GM21576 (cell line): ENCODE measurements around the gene CDC34.

Source experiments
- ATAC-seq: cut with Tn5 transposase; IDR thresholded peaks from one replicate; pipeline ENCODE4 v1.9.1; 2021; ENCODE audit warnings: mild to moderate bottlenecking, moderate library complexity; ENCODE audit not compliant: unreplicated experiment

CDC34 gene

GRCh38 chr19:531753-532560 is at the start of gene CDC34:
Gene CDC34, plus strand, starts transcription at chr19:531760. Its CDS starts 172 bp downstream, at chr19:531932.
- peak; percentile 3 for ATAC-seq

GRCh38 chr19:482186-483041 is 49.1 kb upstream of the CDC34 start:
- ATAC-seq = no peak

- no peak for ATAC-seq
These were observed 48.1 kb upstream of the CDC34 start for GRCh38 chr19:483332-484072.

- ATAC-seq = no peak
These were observed 47.1 kb upstream of the CDC34 start for GRCh38 chr19:484494-484893.

- no peak for ATAC-seq
These were observed 46.5 kb upstream of the CDC34 start for GRCh38 chr19:485077-485476.

GRCh38 chr19:485583-486236 is 45.9 kb upstream of the CDC34 start:
- ATAC-seq = no peak

- peak; percentile 78 for ATAC-seq
These were observed 42.8 kb upstream of the CDC34 start for GRCh38 chr19:488505-489417.

- ATAC-seq = peak; percentile 5
These were observed 42.0 kb upstream of the CDC34 start for GRCh38 chr19:489418-490196.

GRCh38 chr19:491146-491741 is 40.3 kb upstream of the CDC34 start:
- no peak for ATAC-seq

- ATAC-seq = no peak
These were observed 39.4 kb upstream of the CDC34 start for GRCh38 chr19:492091-492531.

GRCh38 chr19:493391-494170 is 38.0 kb upstream of the CDC34 start:
- no peak for ATAC-seq

GRCh38 chr19:494171-495080 is 37.1 kb upstream of the CDC34 start:
- ATAC-seq = no peak

- no peak for ATAC-seq
These were observed 36.5 kb upstream of the CDC34 start for GRCh38 chr19:495081-495401.

GRCh38 chr19:495402-496111 is 36.0 kb upstream of the CDC34 start:
- ATAC-seq = no peak

- ATAC-seq = no peak
These were observed 35.4 kb upstream of the CDC34 start, which contains the start of gene MADCAM1 for GRCh38 chr19:496112-496665. Gene MADCAM1, plus strand, starts transcription at chr19:496486. Its CDS starts 14 bp downstream, at chr19:496500.

- ATAC-seq = no peak
These were observed 34.6 kb upstream of the CDC34 start for GRCh38 chr19:496986-497385.
